GM23248 (cell line): Measurements from ENCODE around the gene FXYD6. TPM values are rescaled to one million over a fixed set of nuclear protein-coding genes. Genes with fewer than 3 reads are reported as not detected.

ENCODE experiments used
- DNase-seq: peaks from one replicate; pipeline ENCODE4 v3.0.0-alpha.2; 2015
- H2AFZ ChIP-seq: fragments of 200-600 bp; sonication (generic); 2 replicates; pipeline ENCODE4 v1.6.1; 2016; ENCODE audit warnings: antibody characterized with exemption
- H3F3A ChIP-seq: fragments of 200-600 bp; sonication (generic); 2 replicates; pipeline ENCODE4 v1.6.1; 2016; ENCODE audit warnings: mild to moderate bottlenecking, antibody characterized with exemption, mixed run types; ENCODE audit not compliant: insufficient read depth
- H3K27ac ChIP-seq: fragments of 200-600 bp; sonication (generic); 2 replicates; pipeline ENCODE4 v1.5.1; 2016; ENCODE audit warnings: mild to moderate bottlenecking
- H3K27me3 ChIP-seq: fragments of 200-600 bp; sonication (generic); replicated peaks from 2 replicates; pipeline ENCODE4 v1.6.1; 2016; ENCODE audit warnings: mild to moderate bottlenecking; ENCODE audit not compliant: insufficient read depth
- H3K36me3 ChIP-seq: fragments of 200-600 bp; sonication (generic); 2 replicates; pipeline ENCODE4 v1.6.1; 2016; ENCODE audit warnings: low read depth, mild to moderate bottlenecking
- H3K4me1 ChIP-seq: fragments of 200-600 bp; sonication (generic); 2 replicates; pipeline ENCODE4 v1.6.1; 2016; ENCODE audit warnings: mild to moderate bottlenecking; ENCODE audit not compliant: insufficient read depth
- H3K4me2 ChIP-seq: fragments of 200-600 bp; sonication (generic); one replicate; pipeline ENCODE4 v1.6.1; 2016; ENCODE audit warnings: mild to moderate bottlenecking; ENCODE audit not compliant: unreplicated experiment
- H3K4me3 ChIP-seq: fragments of 200-600 bp; sonication (generic); 2 replicates; pipeline ENCODE4 v1.5.1; 2016; ENCODE audit warnings: mild to moderate bottlenecking
- H3K79me2 ChIP-seq: fragments of 200-600 bp; sonication (generic); 2 replicates; pipeline ENCODE4 v1.6.1; 2016; ENCODE audit warnings: mild to moderate bottlenecking; ENCODE audit not compliant: insufficient read depth
- H3K9ac ChIP-seq: fragments of 200-600 bp; sonication (generic); 2 replicates; pipeline ENCODE4 v1.6.1; 2016; ENCODE audit warnings: mild to moderate bottlenecking
- H3K9me2 ChIP-seq: fragments of 200-600 bp; sonication (generic); 2 replicates; pipeline ENCODE4 v1.6.1; 2016; ENCODE audit warnings: mixed run types, mild to moderate bottlenecking, moderate library complexity; ENCODE audit not compliant: insufficient read depth
- H3K9me3 ChIP-seq: fragments of 200-600 bp; sonication (generic); one replicate; pipeline ENCODE4 v1.6.1; 2017; ENCODE audit warnings: low read depth
- H4K20me1 ChIP-seq: fragments of 200-600 bp; sonication (generic); 2 replicates; pipeline ENCODE4 v1.6.0; 2016; ENCODE audit not compliant: insufficient read depth
- EZH2 ChIP-seq: fragments of 200-600 bp; sonication (generic); IDR thresholded peaks from 2 replicates; pipeline ENCODE4 v1.6.1; 2018; ENCODE audit warnings: antibody characterized with exemption, mild to moderate bottlenecking; ENCODE audit not compliant: insufficient read depth, poor library complexity, severe bottlenecking
- EZH2phosphoT487 ChIP-seq: fragments of 200-600 bp; sonication (generic); IDR thresholded peaks from 2 replicates; pipeline ENCODE4 v1.6.1; 2018; ENCODE audit warnings: antibody characterized with exemption, moderate library complexity, mild to moderate bottlenecking, low read depth; ENCODE audit not compliant: insufficient read depth
- WGBS, 2 experiments: methylation state at CpG; one replicate each; pipeline ENCODE4 v1.1.6; 2015 to 2017; ENCODE audit warnings: low lambda C conversion rate in 2 of 2, low coverage in 1 of 2; ENCODE audit errors: missing lambda C conversion rate in 2 of 2; 5-methylcytosine and 5-hydroxymethylcytosine counted together
- in situ Hi-C: fragments of 300-500 bp; cut with MboI; formaldehyde crosslinking; loops from 2 replicates; pipeline ENCODE4 v1.15.0; 2020
- polyA plus RNA-seq: library from polyadenylated mRNA; unstranded; fragments of >200 nt; fragmentation: Nextera tagmentation; extraction: Ambion mirVana; gene quantifications from 2 replicates; pipeline ENCODE4 v1.2.1, GENCODE V29; 2016
- total RNA-seq: library from RNA; depleted of rRNA; stranded (reverse); fragments of >200 nt; shearing (Covaris generic); gene quantifications from 2 replicates; pipeline ENCODE4 v1.2.3, GENCODE V29; 2014

Gene FXYD6
- total and polyA plus RNA-seq, 2 experiments from 2014 or later = not detected

DNA sequence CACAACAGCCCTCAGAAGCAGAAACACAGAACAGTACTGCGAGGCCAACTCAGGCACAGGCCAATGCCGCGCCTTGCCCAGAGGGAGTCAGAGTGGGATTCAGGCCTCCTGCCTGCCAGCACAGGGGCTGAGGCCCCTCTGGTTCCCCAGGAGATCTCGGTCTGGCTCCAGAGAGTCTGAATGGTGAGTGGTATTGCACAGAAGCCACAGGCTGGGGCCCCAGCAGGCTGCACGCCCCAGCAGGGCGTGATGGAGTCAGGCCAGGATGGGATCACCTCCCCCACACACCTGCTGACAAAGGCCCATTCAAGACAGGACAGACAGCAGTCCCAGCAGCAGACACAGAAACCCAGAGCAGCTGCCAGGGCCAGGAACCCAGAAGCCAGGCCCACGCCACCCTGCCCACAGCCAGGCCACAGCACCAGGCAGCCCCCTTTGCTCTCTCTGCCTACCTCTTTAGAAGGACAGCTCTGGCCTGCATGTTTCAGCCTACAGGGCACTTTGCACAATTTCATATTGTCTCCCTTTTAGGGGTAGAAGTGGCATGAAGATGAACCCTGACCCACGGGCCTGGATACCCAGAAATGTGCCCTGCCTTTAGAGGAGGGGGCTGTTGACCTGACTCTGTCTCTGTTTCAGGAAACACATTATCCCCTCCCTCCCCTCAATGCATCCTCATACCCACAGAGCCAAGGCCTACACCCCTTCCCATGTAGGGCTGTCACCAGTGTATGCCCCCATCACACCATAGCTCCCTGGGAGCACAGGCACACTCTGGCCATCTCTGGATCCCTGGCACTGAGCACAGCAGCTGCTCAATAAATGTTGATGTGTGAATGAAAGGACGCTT is 6.1 kb downstream of the FXYD6 start:
- H3K4me3 ChIP-seq = no peak overlapping the region
- 51% methylated on average over 7 to 9 of the region's 9 CpGs for WGBS, 2 experiments
- no peaks in the 10 kb centered on the region for H3K9me3 ChIP-seq
- no peaks in the 10 kb centered on the region for H4K20me1 ChIP-seq
- no peak overlapping the region for H3K27ac ChIP-seq
- H3K79me2 ChIP-seq = no peaks in the 10 kb centered on the region
- no peak overlapping the region for H3K9ac ChIP-seq
- TF ChIP-seq EZH2 (no peak), EZH2phosphoT487 (no peak)
- no peak overlapping the region for H3K4me2 ChIP-seq
- no peak overlapping the region for H2AFZ ChIP-seq
- H3K27me3 ChIP-seq = peaks cover 30% of the 10 kb centered on the region
- in situ Hi-C loops = no loop called here
- no peaks in the 10 kb centered on the region for H3K4me1 ChIP-seq
- no peaks in the 10 kb centered on the region for H3K9me2 ChIP-seq
- DNase-seq = no peak
- no peaks in the 10 kb centered on the region for H3K36me3 ChIP-seq
- no peaks in the 10 kb centered on the region for H3F3A ChIP-seq

DNA sequence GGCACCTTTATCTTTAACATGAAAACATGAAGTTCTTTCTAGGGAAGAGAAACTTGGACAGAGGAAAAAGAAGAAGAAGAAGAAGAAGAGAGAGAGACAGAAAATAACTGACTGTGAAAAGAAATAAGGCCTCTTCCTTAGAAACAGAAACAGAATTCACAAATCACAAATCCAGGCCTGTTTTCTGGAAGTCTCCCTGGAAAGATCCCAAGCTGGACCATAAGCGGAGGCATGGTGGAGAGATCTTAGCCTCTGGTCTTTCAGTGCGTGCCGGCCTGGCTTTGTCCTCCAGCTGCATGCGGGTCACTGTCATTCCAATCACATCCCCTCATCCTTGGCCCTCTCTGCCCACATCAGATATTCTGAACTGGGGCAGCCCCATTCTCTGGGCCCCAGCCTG is 6.9 kb downstream of the FXYD6 start:
- Histone ChIP-seq H3K27ac (no peak overlapping the region), H3K4me1 (no peaks in the 10 kb centered on the region), H3K9me3 (no peaks in the 10 kb centered on the region), H3K9ac (no peak overlapping the region), H3F3A (no peaks in the 10 kb centered on the region), H4K20me1 (no peaks in the 10 kb centered on the region), H3K4me2 (no peak overlapping the region), H2AFZ (no peak overlapping the region), H3K27me3 (peaks cover 23% of the 10 kb centered on the region), H3K9me2 (no peaks in the 10 kb centered on the region), H3K36me3 (no peaks in the 10 kb centered on the region), H3K4me3 (no peak overlapping the region), H3K79me2 (no peaks in the 10 kb centered on the region)
- WGBS, 2 experiments = 54 to 69% methylated on average over 3 to 4 of the region's 4 CpGs
- in situ Hi-C loops = no loop called here
- no peak for DNase-seq
- TF ChIP-seq EZH2 (no peak), EZH2phosphoT487 (no peak)

DNA sequence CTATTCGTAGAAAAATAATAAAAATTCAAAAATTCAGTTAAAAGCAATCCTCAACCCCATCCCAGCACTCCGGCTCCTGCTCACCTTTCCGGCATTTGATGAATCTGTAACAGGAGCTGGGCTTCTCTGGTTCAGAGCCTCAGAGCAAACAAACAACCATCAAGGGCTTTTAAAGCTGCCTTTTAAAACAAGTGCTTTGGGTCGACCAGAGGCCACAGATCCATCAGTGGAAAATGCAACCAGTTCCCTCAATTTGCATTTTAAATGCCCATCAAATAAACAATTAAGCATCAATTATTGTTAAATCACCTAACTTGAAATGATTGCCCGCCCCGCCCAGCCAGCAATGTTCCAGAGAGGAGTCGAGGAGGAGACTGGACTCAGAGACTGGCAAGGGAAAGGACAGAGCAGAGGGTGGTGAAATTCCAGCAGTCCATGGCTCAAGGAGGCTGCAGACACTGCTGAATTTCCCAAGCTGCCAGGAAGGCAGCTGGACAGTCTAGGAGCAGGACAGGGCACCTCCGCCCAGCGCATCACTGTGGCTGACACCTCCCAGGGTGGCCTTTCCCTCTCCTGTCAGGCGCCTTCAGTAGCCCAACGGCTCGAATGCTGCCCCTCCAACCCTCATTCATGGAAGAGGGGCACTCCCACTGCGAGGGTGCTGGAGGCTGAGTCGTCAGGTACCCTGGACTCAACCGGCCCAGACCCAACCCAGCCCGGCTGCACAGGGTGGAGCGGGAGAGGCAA is 7.5 kb downstream of the FXYD6 start:
- WGBS, 2 experiments = 53 to 54% methylated on average over 17 of the region's 17 CpGs
- TF ChIP-seq EZH2 (no peak), EZH2phosphoT487 (no peak)
- no peak overlapping the region for H3K27ac ChIP-seq

DNA sequence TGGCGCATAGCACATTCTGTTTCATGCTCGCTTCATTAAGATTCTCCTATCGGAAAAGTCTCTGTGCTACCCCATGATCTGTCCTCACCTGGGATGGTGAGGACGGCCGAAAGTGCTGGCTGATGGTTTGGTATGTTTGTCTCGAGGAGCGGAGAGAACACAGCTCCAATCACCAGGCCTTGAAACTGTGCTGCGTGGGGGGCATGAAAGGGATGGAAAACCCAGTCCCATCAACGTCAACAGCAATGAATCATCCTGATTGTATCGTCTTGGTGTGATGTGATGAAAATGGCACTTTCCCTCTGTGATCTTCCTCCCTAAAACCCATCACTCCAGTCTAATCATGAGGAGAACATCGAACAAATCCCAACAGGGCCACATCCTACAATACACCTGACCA is 8.4 kb downstream of the FXYD6 start:
- Histone ChIP-seq H2AFZ (no peak overlapping the region), H3K27ac (no peak overlapping the region)

More for the DNA sequence above, 7.5 kb downstream of the FXYD6 start:
- Histone ChIP-seq H3K36me3 (no peaks in the 10 kb centered on the region), H2AFZ (no peak overlapping the region), H3K4me3 (no peak overlapping the region), H3K4me2 (no peak overlapping the region), H3K9me2 (no peaks in the 10 kb centered on the region), H3K27me3 (peaks cover 20% of the 10 kb centered on the region), H3K79me2 (no peaks in the 10 kb centered on the region), H3F3A (no peaks in the 10 kb centered on the region), H3K9ac (no peak overlapping the region), H3K4me1 (no peaks in the 10 kb centered on the region), H3K9me3 (no peaks in the 10 kb centered on the region), H4K20me1 (no peaks in the 10 kb centered on the region)
- in situ Hi-C loops = no loop called here
- DNase-seq = no peak

More for the DNA sequence above, 8.4 kb downstream of the FXYD6 start:
- 45 to 57% methylated on average over 11 of the region's 11 CpGs for WGBS, 2 experiments
- no peak overlapping the region for H3K4me2 ChIP-seq
- no peaks in the 10 kb centered on the region for H3K36me3 ChIP-seq
- in situ Hi-C loops = no loop called here
- no peaks in the 10 kb centered on the region for H4K20me1 ChIP-seq
- H3F3A ChIP-seq = no peaks in the 10 kb centered on the region
- H3K9me3 ChIP-seq = no peaks in the 10 kb centered on the region
- no peak overlapping the region for H3K9ac ChIP-seq
- H3K9me2 ChIP-seq = no peaks in the 10 kb centered on the region
- H3K4me1 ChIP-seq = no peaks in the 10 kb centered on the region
- peaks cover 15% of the 10 kb centered on the region for H3K27me3 ChIP-seq
- H3K79me2 ChIP-seq = no peaks in the 10 kb centered on the region
- TF ChIP-seq EZH2 (no peak), EZH2phosphoT487 (no peak)
- no peak overlapping the region for H3K4me3 ChIP-seq
- DNase-seq = no peak
